NOMO-1 (cell line): Measurements from ENCODE around the gene TCF12.

ENCODE experiments used
- DNase-seq, 2 experiments: peaks; one replicate each; lab custom pipeline; 2025; ENCODE audit not compliant: unreplicated experiment in 2 of 2; lab: John Stamatoyannopoulos, UW

TCF12 gene

DNA sequence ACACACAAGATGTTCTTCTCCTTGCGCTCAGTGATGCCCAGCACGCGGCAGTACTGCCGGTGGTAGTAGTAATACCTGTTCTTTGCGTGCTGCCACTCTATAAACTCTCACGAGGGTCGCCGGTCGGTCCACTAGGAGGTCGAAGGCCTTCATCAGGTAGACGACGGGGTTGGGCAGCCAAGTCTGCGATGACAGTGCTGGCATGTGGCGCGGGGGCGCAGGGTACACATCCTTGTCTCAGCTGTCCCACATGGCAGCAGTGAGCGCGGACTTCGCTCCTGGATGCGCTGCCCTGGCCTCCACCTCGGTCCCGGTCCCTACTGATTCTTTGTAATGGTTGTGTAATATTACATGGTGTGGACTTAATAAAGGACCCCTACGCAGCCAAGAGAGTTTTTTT lies 407.8 kb downstream of the TCF12 start:
- DNase-seq = no peak

DNA sequence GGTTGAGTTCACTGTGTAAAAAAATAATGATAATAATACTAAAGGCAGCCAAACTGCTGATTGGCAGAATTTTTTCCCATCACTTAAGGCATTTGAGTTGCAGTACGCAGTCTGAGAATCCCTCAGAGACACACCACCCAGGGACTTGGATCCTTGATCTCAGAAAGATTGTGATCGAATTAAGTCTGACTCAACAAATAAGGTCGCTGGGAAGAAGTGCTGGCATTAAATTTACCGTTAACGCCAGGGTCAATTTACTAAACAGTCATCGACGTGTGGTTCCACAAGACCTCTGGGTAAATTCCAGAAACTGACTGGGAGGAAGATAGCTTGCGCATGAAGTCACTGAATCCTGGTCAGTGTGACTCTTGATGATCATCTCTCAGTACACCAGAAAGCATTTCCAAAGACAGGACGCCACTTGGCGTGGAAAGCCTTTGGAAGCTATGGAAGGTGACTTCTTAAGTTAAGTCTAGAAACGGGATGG lies 409.6 kb downstream of the TCF12 start:
- DNase-seq = no peak

DNA sequence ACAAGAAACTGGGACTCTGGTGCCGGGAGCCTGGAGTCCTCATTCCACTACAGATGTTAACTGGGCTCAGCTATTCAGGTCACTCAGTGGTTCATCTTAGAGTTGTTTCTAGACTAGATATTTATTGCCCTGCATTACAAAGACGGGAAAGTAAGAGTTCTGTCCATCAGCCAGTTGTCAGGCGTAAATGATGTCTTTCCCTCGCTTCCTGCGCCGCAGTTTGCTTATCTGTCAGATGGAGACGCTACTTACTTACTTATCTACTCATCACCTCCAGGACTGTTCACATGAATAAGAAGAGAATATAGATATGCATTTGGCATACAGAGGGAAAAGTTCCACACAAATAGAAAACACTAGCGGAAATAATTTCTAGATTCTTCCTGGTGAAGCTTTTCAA lies 410.0 kb downstream of the TCF12 start:
- DNase-seq = no peak

DNA sequence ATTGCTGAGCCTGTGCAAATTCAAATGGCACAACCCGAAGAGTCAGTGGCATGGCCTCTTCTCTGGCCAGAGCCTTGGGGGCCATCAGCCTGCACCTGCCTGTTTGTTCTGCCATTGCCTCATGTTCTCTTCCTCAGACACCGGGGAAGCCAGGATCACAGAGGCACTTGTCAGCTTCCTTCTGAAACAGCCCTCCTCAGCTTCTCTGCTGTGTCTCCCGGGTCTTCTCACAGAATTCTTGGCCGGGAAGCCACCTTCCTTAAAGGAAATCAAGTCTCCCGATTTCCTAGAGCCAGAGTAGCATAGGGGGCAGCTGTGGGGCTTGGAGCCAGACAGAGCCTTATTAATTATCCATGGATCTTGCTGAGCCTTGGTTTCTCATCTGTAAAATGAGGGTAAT lies 410.5 kb downstream of the TCF12 start:
- DNase-seq = no peak

DNA sequence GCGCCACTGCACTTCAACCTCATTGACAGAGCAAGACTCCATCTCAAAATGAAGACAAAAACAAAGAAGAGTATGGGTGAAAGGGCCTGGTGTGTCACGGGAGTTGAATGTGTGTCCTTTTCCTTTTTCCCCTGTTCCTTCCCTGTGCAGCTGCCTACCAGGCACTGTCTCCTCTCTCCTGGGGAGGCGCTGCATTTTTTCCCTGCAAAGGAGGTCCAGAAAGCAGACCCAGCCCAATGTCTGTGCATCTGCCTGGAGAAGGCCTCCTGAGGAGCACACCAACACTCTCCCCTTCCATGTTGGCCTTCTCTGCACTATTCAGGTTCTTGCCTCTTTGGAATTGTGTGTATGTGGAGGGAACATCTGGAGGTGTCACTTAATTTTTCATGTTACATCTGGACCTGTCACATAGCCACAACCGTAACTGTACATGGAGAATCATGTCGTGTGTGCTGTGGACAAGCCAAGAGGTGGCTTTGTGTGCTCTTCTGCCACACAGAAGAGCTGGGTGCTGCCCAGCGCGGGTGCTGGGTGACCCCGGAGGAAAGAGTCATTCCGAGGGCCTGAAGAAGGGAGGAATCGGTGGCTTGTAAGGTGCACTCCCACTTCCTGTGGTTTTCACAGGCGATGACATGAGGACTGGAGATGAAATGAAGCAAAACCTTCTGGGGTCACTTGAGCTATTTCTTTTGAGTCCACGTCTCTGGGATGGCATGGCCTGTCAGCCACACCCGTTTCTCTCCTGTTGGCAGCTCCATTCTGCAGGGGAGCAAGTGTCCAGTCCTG lies 411.3 kb downstream of the TCF12 start:
- DNase-seq = no peak

DNA sequence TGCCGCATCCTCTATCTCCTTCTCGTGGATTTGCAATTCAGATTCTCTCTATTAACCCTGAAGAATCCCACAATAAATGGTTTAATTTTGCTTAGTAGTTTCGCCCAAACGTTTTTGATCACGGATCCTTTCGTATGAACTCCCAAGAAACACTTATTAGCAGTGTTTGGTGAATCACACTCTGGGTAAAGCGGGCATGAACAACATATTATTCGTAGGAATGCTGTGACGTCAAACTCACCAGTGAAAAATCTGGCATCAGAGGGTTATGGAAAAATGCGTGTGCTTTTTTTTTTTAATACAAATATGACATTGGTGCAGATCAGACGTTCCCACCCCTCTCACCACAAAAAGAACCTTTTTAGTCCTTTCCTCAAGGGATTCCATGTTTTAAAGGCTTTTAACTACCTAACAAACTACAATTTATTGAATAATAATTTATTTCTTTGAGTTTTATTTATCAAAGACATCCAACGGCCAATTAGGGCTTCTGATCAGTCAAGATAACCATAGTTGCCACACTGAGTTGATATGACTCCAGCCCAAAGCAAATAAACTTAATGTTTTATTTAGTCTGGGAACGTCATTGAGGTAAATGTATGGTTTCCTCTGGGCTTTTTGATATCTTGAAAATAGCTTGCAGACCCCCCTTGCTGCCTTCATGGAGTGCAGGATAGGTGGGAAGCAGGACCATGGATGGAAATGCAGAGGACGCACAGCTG lies 412.3 kb downstream of the TCF12 start:
- DNase-seq = no peak

DNA sequence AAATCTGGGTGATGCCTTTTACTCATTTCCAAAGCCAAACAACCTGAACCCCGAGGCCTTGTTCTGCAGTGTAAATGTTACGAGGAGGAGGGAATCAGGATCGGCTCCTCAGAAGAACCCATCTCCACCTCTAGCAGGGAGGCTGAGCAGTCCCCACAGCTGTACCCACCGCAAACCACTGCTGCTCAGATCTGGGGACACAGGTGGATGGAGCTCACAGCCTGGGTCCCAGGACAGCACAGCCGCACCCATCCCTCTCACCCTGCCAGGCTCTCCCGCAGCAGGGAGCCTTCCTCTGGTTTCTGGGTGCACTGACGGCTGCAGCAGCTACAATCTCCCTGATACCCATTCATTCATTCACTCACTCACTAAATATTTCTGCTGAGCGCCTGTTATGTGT lies 413.9 kb downstream of the TCF12 start:
- DNase-seq = no peak

DNA sequence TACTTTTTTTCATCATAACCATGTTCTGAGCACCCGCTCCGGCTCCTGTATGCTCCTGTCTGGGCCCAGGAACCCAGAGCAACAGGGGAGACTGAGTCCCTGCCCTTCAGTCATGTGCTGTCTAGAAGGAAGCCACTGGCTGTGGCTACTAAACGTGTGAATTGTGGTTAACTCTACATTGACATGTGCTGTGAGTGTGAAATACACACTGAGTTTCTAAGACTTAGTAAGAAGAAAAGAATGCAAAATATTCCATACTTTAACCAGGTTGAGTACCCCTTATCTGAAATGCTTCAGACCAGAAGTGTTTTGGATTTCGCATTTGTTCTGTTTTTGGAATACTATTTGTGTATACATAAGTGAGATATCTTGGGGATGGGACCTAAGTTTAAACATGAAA lies 415.0 kb downstream of the TCF12 start:
- no peak for DNase-seq

DNA sequence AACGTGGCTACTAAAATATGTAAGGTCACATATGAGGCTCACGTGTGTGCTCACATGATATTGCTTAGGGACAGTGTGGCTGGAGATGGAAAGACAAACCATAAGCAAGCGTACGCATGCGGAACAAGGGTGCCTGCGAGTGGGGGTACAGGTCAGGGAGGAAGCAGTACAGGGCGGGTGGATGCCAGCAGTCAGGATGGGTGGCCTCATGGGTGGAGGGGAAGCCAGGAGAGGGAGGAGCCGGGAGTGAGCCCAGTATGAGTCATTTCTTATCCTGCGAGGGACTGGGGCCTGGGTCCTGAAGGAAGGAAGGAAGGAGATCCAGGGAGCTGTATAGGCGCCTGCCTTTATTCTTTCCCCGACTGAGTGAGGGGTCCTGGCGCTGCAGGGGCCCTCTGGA lies 415.8 kb downstream of the TCF12 start:
- DNase-seq = no peak

DNA sequence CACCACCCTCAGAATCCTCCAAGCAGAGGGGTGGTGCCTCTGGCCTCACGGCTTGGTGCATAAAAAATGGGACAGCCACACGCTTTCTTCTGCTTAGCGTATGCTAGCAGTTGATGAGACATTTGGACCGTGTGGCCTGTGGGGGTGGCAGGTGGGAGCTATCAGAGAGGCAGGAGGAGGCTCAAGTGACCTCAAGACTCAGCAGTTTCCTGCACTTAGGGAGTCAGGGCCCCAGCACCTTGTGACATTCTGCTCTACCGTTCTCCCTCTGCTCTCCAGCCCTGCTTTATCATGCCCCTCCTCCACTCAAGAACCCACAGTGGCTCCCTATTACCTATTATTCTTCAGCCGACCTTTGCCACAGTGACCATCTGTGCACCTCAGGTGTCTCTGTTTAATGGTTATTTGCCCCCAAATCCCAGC lies 416.9 kb downstream of the TCF12 start:
- DNase-seq = no peak

DNA sequence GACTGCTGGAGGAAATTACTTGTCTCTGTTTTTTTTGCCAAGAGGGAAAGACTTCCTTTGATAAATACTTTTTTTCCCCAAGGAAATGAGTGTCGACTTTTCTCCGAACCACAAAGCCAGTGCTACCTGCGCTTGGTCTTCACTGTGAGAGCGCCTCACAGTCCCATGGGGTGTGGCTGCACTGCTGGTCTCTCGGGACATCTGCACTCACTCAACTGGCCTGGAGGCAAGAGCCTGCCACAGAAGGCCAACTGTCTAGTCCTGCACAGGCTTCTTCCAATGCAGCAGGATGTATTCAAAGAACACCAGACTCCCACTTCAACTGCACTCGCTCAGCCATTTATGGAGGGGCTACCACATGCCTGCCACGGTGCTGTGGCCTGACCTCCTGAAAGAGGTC lies 417.3 kb downstream of the TCF12 start:
- DNase-seq = no peak

DNA sequence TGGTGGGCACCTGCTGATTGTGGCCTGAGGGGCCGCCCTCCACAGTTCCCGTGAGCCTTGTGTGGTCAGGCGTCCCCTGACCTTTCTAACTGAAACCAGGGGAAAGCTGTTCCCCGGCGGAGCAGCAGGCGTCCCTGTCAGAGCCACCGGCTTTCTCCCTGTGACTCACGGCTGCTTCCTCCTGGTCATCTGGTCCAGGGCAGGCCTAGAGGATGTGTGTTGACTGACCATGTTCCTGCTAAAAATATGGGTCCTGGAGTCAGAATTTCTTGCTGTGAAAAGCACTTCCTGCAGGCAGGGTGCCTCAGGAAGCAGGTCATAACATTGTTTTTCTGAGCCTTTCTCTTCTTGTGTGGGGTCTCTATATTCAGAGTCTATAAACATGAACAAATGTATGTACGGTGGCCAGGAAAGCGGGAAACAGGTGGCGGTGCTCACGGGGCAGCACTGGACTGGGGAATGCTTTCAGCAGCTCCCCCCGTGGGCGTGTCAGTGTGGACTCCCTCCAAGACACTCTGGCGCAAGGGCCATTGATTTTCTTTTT lies 419.5 kb downstream of the TCF12 start:
- no peak for DNase-seq

DNA sequence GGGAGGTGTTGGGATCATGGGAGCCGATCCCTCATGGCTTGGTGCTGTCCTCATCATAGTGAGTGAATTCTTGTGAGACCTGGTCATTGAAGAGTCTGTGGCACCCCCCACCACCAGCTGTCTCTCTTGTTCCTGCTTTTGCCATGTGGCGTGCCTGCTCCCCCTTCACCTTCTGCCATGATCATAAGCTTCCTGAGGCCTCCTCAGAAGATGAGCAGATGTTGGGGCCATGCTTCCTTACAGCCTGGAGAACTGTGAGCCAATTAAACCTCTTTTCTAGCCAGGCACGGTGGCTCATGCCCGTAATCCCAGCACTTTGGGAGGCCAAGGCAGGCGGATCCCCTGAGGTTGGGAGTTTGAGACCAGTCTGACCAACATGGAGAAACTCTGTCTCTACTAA lies 420.9 kb downstream of the TCF12 start:
- no peak for DNase-seq
